Activated naive CD8-positive, alpha-beta T cell treated with anti-CD3 and anti-CD28 coated beads, Interleukin-2, amount 50 U/mL, for 24 hours (primary cell): Measurements from ENCODE around the gene OR2C1.
A peak's percentile ranks its signal among the peaks of the same experiment; 100 is the strongest.

Experiments
- ATAC-seq: fragments of 150-1000 bp; cut with Tn5 transposase; one replicate; pipeline ENCODE4 v1.10.0; 2021
- DNase-seq: peaks from one replicate; pipeline ENCODE4 v3.0.0; 2021
- H3K27ac Mint-ChIP-seq: one replicate; pipeline ENCODE4 v1.8.0; 2021; ENCODE audit warnings: mild to moderate bottlenecking, mixed read lengths
- H3K27me3 Mint-ChIP-seq: one replicate; pipeline ENCODE4 v1.8.0; 2021; ENCODE audit warnings: mixed read lengths
- H3K36me3 Mint-ChIP-seq: one replicate; pipeline ENCODE4 v1.8.0; 2021; ENCODE audit warnings: low read depth, mixed read lengths
- H3K4me1 Mint-ChIP-seq: one replicate; pipeline ENCODE4 v1.8.0; 2021; ENCODE audit warnings: mixed read lengths
- H3K4me3 Mint-ChIP-seq: one replicate; pipeline ENCODE4 v1.8.0; 2021; ENCODE audit warnings: mild to moderate bottlenecking, moderate library complexity, mixed read lengths
- H3K9me3 Mint-ChIP-seq: one replicate; pipeline ENCODE4 v1.8.0; 2021; ENCODE audit warnings: mixed read lengths

Gene OR2C1

GRCh38 chr16:3355589-3355988, at the start of gene OR2C1:
TSS of gene OR2C1 (plus strand) at chr16:3355889. CDS start at chr16:3355941, 52 bp downstream.
- Mint-ChIP-seq H3K36me3 (peaks cover 2% of the 10 kb centered on the region), H3K9me3 (peaks cover 12% of the 10 kb centered on the region), H3K27me3 (peaks cover 4% of the 10 kb centered on the region), H3K4me3 (no peak within 1 kb of the TSS), H3K27ac (no peak within 1 kb of the TSS), H3K4me1 (no peaks in the 10 kb centered on the region)
- ATAC-seq (no peak), DNase-seq (no peak)

- Mint-ChIP-seq H3K4me3 (peak overlapping the region; percentile 81), H3K9me3 (peaks cover 37% of the 10 kb centered on the region), H3K4me1 (peaks cover 23% of the 10 kb centered on the region), H3K27me3 (no peaks in the 10 kb centered on the region), H3K27ac (peak overlapping the region; percentile 73), H3K36me3 (peaks cover 75% of the 10 kb centered on the region)
- no peak for ATAC-seq
- no peak for DNase-seq
These were observed 49.6 kb upstream of the OR2C1 start for GRCh38 chr16:3306078-3306477.

GRCh38 chr16:3311496-3311895, 44.2 kb upstream of the OR2C1 start:
- peaks cover 2% of the 10 kb centered on the region for H3K4me1 Mint-ChIP-seq
- H3K27me3 Mint-ChIP-seq, result no peaks in the 10 kb centered on the region
- ATAC-seq (no peak), DNase-seq (no peak)
- H3K27ac Mint-ChIP-seq, result no peak overlapping the region
- H3K36me3 Mint-ChIP-seq, result peaks cover 94% of the 10 kb centered on the region
- H3K4me3 Mint-ChIP-seq, result no peak overlapping the region
- peaks cover 69% of the 10 kb centered on the region for H3K9me3 Mint-ChIP-seq

- DNase-seq (no peak), ATAC-seq (no peak)
- peaks cover 85% of the 10 kb centered on the region for H3K9me3 Mint-ChIP-seq
- H3K27me3 Mint-ChIP-seq, result no peaks in the 10 kb centered on the region
- no peaks in the 10 kb centered on the region for H3K4me1 Mint-ChIP-seq
- no peak overlapping the region for H3K4me3 Mint-ChIP-seq
- peaks cover 78% of the 10 kb centered on the region for H3K36me3 Mint-ChIP-seq
- no peak overlapping the region for H3K27ac Mint-ChIP-seq
These were observed 38.2 kb upstream of the OR2C1 start for GRCh38 chr16:3317315-3317999.

GRCh38 chr16:3321816-3322215, 33.9 kb upstream of the OR2C1 start:
- H3K9me3 Mint-ChIP-seq, result peaks cover 61% of the 10 kb centered on the region
- H3K4me3 Mint-ChIP-seq, result no peak overlapping the region
- ATAC-seq (no peak), DNase-seq (no peak)
- H3K27me3 Mint-ChIP-seq, result no peaks in the 10 kb centered on the region
- H3K27ac Mint-ChIP-seq, result no peak overlapping the region
- peaks cover 40% of the 10 kb centered on the region for H3K36me3 Mint-ChIP-seq
- H3K4me1 Mint-ChIP-seq, result no peaks in the 10 kb centered on the region

- ATAC-seq (no peak), DNase-seq (no peak)
- H3K4me1 Mint-ChIP-seq, result no peaks in the 10 kb centered on the region
- no peak overlapping the region for H3K27ac Mint-ChIP-seq
- no peaks in the 10 kb centered on the region for H3K27me3 Mint-ChIP-seq
- H3K4me3 Mint-ChIP-seq, result no peak overlapping the region
- H3K9me3 Mint-ChIP-seq, result peaks cover 33% of the 10 kb centered on the region
- H3K36me3 Mint-ChIP-seq, result peaks cover 11% of the 10 kb centered on the region
These were observed 28.2 kb upstream of the OR2C1 start for GRCh38 chr16:3327514-3327913.

- no peak overlapping the region for H3K27ac Mint-ChIP-seq
- no peak overlapping the region for H3K4me3 Mint-ChIP-seq
- ATAC-seq (no peak), DNase-seq (no peak)
- H3K9me3 Mint-ChIP-seq, result peaks cover 31% of the 10 kb centered on the region
- no peaks in the 10 kb centered on the region for H3K4me1 Mint-ChIP-seq
- peaks cover 10% of the 10 kb centered on the region for H3K36me3 Mint-ChIP-seq
- no peaks in the 10 kb centered on the region for H3K27me3 Mint-ChIP-seq
These were observed 27.6 kb upstream of the OR2C1 start for GRCh38 chr16:3328104-3328503.

GRCh38 chr16:3328643-3329042, 27.0 kb upstream of the OR2C1 start:
- ATAC-seq, result no peak
- no peak for DNase-seq
- Mint-ChIP-seq H3K4me1 (no peaks in the 10 kb centered on the region), H3K27ac (no peak overlapping the region), H3K36me3 (peaks cover 10% of the 10 kb centered on the region), H3K4me3 (no peak overlapping the region), H3K27me3 (no peaks in the 10 kb centered on the region), H3K9me3 (peaks cover 30% of the 10 kb centered on the region)

GRCh38 chr16:3346041-3346440, 9.6 kb upstream of the OR2C1 start:
- H3K9me3 Mint-ChIP-seq, result no peaks in the 10 kb centered on the region
- no peak overlapping the region for H3K27ac Mint-ChIP-seq
- H3K4me1 Mint-ChIP-seq, result peaks cover 1% of the 10 kb centered on the region
- no peak for DNase-seq
- H3K36me3 Mint-ChIP-seq, result peaks cover 2% of the 10 kb centered on the region
- ATAC-seq, result no peak
- no peaks in the 10 kb centered on the region for H3K27me3 Mint-ChIP-seq
- H3K4me3 Mint-ChIP-seq, result no peak overlapping the region

GRCh38 chr16:3347586-3347985, 8.1 kb upstream of the OR2C1 start:
- ATAC-seq, result no peak
- peaks cover 1% of the 10 kb centered on the region for H3K4me1 Mint-ChIP-seq
- no peaks in the 10 kb centered on the region for H3K36me3 Mint-ChIP-seq
- H3K27me3 Mint-ChIP-seq, result no peaks in the 10 kb centered on the region
- no peak for DNase-seq
- H3K9me3 Mint-ChIP-seq, result no peaks in the 10 kb centered on the region
- no peak overlapping the region for H3K27ac Mint-ChIP-seq
- no peak overlapping the region for H3K4me3 Mint-ChIP-seq

GRCh38 chr16:3348547-3349167, 7.0 kb upstream of the OR2C1 start:
- ATAC-seq, result peak; percentile 15
- Mint-ChIP-seq H3K4me1 (peaks cover 1% of the 10 kb centered on the region), H3K36me3 (no peaks in the 10 kb centered on the region), H3K9me3 (no peaks in the 10 kb centered on the region), H3K4me3 (no peak overlapping the region), H3K27me3 (no peaks in the 10 kb centered on the region), H3K27ac (no peak overlapping the region)
- no peak for DNase-seq

- no peaks in the 10 kb centered on the region for H3K27me3 Mint-ChIP-seq
- H3K9me3 Mint-ChIP-seq, result peaks cover 1% of the 10 kb centered on the region
- no peak overlapping the region for H3K4me3 Mint-ChIP-seq
- no peaks in the 10 kb centered on the region for H3K36me3 Mint-ChIP-seq
- ATAC-seq, result no peak
- DNase-seq, result no peak
- peaks cover 1% of the 10 kb centered on the region for H3K4me1 Mint-ChIP-seq
- H3K27ac Mint-ChIP-seq, result no peak overlapping the region
These were observed 6.5 kb upstream of the OR2C1 start for GRCh38 chr16:3349175-3349574.

- no peaks in the 10 kb centered on the region for H3K4me1 Mint-ChIP-seq
- no peak overlapping the region for H3K4me3 Mint-ChIP-seq
- H3K27me3 Mint-ChIP-seq, result peaks cover 7% of the 10 kb centered on the region
These were observed 429 bp downstream of the OR2C1 start for GRCh38 chr16:3356118-3356517.

GRCh38 chr16:3358871-3359270, 3.2 kb downstream of the OR2C1 start:
- ATAC-seq (no peak), DNase-seq (no peak)
- Mint-ChIP-seq H3K4me1 (no peaks in the 10 kb centered on the region), H3K27ac (no peak overlapping the region), H3K4me3 (no peak overlapping the region), H3K27me3 (peaks cover 13% of the 10 kb centered on the region), H3K9me3 (peaks cover 23% of the 10 kb centered on the region), H3K36me3 (peaks cover 2% of the 10 kb centered on the region)

More at GRCh38 chr16:3356118-3356517, 429 bp downstream of the OR2C1 start:
- peaks cover 12% of the 10 kb centered on the region for H3K9me3 Mint-ChIP-seq
- peaks cover 2% of the 10 kb centered on the region for H3K36me3 Mint-ChIP-seq
- no peak overlapping the region for H3K27ac Mint-ChIP-seq
- no peak for DNase-seq
- ATAC-seq, result no peak

- no peak overlapping the region for H3K27ac Mint-ChIP-seq
- ATAC-seq (no peak), DNase-seq (no peak)
- H3K9me3 Mint-ChIP-seq, result peaks cover 18% of the 10 kb centered on the region
- H3K4me1 Mint-ChIP-seq, result peaks cover 13% of the 10 kb centered on the region
- peaks cover 11% of the 10 kb centered on the region for H3K27me3 Mint-ChIP-seq
- H3K4me3 Mint-ChIP-seq, result no peak overlapping the region
- peaks cover 21% of the 10 kb centered on the region for H3K36me3 Mint-ChIP-seq
These were observed 7.2 kb downstream of the OR2C1 start for GRCh38 chr16:3362931-3363330.
